ENCODE results near the gene TFAP2E.
"Not testable (repeated sequence)": the region's sequence is repeated elsewhere in the genome, so short reads cannot be mapped to it uniquely, and the experiment has no call there.

TFAP2E gene

DNA sequence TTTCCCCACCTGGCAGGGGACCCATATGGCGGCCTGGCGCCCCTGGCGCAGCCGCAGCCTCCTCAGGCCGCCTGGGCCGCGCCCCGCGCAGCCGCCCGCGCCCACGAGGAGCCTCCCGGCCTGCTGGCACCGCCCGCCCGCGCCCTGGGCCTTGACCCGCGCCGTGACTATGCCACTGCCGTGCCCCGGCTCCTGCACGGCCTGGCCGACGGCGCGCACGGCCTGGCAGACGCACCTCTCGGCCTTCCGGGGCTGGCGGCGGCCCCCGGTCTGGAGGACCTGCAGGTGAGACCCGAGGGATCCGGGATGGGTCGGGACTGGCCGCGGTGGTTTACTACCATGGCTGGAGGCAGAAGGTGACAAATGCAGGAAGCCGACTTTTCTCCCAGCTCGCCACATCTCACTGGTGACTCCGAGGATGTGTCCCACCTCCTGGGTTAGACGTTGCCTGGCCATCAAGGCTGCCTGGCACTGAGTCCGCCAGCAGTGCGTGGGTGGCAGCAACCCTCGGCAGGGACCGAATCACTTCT is 1.1 kb downstream of the TFAP2E start:
- DNase-seq (ENCODE audit: low spot score) = no peak

DNA sequence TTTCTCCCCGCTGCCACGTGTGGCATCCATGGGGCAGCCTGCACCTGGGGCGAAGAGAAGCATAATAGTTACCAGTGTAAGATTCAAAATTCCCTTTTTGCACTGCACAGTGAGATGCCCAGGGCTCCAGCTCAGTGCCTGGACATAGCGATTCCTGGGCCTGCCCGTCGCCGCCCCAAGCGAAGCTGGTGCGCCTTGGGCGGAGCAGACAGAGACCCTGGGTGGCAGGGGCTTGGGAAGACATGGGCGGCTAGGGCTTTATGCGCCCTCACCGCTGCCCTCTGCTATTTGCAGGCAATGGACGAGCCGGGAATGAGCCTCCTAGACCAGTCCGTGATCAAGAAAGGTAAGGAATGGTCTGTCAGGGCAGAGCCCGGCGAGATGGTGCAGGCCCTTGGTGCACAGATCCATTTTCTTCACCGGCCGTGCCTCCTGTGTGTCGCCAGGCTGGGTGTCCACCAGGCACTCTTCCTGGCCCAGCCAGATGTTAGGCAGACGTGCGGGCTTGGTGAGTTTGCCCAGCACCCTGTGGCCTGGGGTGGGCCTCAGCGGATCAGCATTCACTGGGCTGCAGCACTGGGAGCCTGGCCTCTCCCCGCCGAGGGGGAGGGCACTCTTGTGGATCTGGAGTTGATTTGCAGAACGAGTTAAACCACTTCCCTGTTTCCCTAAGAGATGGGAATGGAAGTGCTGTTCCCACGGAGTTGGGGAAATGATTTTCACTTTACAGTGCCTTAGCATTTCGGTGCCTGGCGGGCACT is 1.7 kb downstream of the TFAP2E start:
- DNase-seq (ENCODE audit: low spot score) = no peak

DNA sequence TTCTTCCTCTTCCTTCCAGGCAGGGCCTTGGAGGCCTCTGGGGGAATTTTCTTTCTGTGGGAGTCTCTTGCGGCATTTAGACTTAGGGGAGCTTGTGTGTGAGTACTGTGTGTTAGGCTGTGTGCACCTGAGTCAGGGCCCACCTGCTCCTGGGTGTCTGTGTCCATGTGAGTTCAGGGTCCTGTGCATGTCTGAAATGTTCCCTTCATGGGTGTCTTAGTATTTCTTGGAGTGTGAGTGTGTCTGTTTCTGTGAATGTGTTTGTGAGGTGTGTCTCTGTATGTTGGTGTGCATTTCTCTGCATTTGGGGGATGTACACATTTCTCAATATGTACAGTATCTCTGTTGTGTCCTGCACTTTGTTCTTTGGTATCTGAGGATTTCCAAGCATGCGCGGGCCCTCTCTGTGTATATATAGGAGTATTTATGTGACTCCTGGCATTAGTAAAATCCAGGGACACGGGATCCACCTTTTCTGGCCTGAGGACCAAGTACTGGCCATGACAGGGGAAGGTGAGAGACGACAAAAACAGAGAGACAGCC is 2.4 kb downstream of the TFAP2E start:
- no peak for DNase-seq (ENCODE audit: low spot score)

DNA sequence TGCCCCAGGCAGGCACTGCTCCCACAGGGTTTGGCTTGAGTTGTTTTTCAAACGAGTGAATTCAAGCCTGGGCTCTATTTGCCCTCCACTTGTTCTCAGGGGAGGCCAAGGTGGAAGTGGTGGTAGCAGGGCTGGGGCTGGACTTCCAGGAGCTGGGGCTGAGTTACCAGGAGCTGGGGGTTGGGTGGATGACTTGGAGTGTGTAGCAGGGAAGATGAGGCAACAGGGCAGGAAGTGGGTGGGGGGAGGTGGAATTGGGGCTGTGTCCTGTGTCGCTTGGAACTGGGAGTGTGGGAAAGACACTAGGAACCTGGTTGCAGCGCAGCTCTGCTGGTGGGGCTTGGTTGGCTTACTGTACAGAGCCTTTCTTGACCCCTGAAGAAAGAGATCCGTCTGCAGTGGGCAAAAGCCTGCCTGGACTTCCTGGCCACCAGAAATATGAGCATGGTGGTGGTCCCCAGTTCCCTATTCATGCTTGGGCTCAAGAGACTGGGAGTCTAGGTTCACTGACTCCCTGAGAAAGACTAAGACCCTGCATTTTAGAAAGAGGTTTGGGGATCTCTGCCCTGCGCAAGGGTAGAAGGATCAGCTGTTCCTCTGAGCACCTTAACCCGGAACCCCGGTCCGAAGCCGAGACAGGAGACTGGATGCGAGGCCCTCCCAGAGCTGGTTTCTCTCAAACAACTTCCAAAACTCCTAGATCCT is 3.1 kb downstream of the TFAP2E start:
- no peak for DNase-seq (ENCODE audit: low spot score)

DNA sequence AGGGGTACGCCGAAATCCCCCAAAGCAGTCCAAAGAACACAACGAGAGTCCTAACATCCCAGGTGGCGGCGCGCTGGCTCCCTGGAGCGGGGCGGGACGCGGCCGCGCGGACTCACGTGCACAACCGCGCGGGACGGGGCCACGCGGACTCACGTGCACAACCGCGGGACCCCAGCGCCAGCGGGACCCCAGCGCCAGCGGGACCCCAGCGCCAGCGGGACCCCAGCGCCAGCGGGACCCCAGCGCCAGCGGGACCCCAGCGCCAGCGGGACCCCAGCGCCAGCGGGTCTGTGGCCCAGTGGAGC is 3.6 kb downstream of the TFAP2E start:
- DNase-seq (ENCODE audit: low spot score) = not testable (repeated sequence)

DNA sequence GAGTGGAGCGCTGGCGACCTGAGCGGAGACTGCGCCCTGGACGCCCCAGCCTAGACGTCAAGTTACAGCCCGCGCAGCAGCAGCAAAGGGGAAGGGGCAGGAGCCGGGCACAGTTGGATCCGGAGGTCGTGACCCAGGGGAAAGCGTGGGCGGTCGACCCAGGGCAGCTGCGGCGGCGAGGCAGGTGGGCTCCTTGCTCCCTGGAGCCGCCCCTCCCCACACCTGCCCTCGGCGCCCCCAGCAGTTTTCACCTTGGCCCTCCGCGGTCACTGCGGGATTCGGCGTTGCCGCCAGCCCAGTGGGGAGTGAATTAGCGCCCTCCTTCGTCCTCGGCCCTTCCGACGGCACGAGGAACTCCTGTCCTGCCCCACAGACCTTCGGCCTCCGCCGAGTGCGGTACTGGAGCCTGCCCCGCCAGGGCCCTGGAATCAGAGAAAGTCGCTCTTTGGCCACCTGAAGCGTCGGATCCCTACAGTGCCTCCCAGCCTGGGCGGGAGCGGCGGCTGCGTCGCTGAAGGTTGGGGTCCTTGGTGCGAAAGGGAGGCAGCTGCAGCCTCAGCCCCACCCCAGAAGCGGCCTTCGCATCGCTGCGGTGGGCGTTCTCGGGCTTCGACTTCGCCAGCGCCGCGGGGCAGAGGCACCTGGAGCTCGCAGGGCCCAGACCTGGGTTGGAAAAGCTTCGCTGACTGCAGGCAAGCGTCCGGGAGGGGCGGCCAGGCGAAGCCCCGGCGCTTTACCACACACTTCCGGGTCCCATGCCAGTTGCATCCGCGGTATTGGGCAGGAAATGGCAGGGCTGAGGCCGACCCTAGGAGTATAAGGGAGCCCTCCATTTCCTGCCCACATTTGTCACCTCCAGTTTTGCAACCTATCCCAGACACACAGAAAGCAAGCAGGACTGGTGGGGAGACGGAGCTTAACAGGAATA is 4.2 kb downstream of the TFAP2E start:
- DNase-seq (ENCODE audit: low spot score) = no peak

DNA sequence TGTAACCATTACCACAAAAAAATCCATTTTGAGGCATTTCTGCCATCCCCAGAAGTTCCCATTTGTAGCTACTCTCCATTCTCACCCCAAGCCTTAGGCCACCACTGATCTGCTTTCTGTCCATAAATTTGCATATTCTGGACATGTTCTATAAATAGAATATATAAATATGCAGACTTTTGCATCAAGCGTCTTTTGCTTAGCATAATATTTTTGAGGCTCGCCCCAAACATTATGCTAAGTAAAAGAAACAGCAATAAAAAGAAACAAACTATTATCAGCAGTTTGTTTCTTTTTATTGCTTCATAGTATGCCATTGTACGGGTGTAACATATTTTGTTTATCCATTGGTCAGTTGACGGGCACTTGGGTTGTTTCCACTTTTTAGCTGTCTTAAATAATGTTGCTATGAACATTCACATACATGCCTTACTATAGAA is 7.9 kb downstream of the TFAP2E start:
- no peak for DNase-seq (ENCODE audit: low spot score)

DNA sequence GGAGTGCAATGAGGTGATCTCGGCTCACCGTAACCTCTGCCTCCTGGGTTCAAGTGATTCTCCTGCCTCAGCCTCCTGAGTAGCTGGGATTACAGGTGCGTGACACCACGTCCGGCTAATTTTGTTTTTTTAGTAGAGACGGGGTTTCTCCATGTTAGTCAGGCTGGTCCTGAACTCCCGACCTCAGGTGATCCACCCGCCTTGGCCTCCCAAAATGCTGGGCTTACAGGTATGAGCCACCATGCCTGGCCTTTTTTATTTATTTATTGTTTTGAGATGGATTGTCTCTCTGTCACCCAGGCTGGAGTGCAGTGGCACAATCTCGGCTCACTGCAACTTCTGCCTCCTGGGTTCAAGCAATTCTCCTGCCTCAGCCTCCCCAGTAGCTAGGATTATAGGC is 8.5 kb downstream of the TFAP2E start:
- DNase-seq (ENCODE audit: low spot score) = not testable (repeated sequence)

DNA sequence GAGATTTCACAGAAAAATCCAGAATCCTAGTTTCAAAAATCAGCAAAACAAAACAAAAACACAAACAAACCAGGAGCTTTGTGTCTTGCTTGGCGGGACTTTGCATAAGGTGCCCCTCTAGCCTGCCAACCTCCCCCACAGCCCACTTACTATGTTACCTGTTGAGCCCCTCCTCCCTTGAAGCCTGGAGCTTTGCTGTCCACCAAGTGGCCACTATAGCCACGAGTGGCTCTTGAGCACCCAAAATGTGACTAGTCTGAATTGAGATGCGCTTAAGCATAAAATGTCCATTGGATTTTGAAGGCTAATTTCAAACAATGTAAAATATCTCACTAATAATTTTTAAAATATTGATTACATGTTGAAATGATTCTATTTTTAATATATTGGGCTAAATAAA is 12.2 kb downstream of the TFAP2E start:
- no peak for DNase-seq (ENCODE audit: low spot score)

DNA sequence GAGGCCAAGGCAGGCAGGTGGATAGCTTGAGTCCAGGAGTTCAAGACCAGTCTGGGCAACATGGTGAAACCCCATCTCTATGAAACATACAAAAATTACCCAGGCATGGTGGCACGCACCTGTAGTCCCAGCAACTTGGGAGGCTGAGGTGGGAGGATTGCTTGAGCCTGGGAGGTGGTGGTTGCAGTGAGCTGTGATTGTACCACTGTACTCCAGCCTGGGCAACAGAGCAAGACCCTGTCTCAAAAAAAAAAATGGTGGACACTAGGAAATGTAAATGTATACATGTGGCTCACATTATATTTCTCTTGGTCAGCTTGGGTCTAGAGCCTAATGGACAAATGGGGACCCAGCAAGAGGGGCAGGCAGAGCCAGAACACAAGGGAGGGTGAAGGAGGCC is 12.7 kb downstream of the TFAP2E start:
- not testable (repeated sequence) for DNase-seq (ENCODE audit: low spot score)

DNA sequence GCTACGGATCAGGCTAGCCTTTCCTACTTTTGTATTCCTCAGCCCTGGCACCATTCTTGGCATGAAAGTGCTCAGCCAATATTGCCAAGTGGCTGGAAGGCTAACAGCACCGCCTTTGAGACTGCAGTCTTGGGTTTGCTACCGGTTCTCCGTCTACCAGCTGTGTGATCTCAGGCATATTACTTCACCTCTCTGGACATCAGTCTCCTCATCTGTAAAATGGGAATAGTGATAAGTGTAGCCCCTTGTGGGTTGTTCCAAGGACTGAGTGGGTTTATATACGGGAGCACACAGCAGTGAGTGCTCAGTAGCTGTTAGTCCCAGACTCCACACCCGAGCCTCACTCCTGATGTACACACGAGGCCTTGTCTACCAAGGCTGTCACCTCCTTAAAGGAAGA is 13.7 kb downstream of the TFAP2E start:
- DNase-seq (ENCODE audit: low spot score) = no peak

DNA sequence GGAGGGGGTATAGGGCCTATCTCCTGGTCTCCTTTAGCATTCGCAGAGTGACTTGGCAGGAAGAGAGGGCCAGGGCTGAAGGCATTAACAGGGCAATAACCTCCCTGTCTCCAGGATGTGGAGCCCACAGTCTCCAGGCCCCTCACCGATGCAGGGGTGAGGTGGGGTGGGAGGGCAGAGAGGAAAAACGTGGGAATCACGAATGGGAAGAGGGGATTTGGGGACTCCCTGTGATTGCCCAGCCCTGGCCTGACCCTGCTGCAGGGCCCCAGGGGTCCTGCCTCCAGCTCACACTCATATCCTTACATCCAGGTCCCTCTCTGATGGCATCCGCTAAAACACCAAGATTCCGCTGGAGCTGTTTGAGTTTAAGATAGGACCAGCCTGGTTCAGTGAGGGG is 14.6 kb downstream of the TFAP2E start:
- DNase-seq (ENCODE audit: low spot score) = no peak

DNA sequence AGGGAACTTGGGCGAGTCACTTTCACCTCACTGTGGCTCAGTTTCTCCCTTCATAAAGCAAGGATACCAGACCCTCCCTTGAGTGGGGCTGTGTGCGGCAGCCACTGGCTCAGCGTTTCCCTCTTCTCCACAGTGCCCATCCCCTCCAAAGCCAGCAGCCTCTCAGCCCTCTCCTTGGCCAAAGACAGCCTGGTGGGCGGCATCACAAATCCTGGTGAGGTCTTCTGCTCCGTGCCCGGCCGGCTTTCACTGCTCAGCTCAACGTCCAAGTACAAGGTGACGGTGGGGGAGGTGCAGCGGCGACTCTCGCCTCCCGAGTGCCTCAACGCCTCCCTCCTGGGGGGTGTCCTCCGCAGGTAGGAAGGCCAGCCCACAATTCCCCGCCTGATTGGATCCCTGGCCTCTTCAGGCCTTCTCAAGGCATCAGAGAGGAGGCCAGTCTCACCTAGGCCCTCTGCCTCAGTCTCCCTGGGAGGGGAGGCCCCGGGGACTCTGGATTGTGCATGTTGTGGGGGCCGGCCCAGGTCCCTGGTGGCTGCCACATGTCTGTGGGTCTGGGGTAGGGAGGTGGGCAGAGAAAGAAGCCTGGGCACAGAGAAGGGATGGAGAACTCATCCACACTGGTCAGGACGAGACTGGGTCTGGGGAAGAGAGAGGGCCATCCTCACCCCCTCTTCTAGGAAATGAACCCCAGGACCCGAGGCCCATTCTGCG is 15.2 kb downstream of the TFAP2E start:
- DNase-seq (ENCODE audit: low spot score) = no peak

DNA sequence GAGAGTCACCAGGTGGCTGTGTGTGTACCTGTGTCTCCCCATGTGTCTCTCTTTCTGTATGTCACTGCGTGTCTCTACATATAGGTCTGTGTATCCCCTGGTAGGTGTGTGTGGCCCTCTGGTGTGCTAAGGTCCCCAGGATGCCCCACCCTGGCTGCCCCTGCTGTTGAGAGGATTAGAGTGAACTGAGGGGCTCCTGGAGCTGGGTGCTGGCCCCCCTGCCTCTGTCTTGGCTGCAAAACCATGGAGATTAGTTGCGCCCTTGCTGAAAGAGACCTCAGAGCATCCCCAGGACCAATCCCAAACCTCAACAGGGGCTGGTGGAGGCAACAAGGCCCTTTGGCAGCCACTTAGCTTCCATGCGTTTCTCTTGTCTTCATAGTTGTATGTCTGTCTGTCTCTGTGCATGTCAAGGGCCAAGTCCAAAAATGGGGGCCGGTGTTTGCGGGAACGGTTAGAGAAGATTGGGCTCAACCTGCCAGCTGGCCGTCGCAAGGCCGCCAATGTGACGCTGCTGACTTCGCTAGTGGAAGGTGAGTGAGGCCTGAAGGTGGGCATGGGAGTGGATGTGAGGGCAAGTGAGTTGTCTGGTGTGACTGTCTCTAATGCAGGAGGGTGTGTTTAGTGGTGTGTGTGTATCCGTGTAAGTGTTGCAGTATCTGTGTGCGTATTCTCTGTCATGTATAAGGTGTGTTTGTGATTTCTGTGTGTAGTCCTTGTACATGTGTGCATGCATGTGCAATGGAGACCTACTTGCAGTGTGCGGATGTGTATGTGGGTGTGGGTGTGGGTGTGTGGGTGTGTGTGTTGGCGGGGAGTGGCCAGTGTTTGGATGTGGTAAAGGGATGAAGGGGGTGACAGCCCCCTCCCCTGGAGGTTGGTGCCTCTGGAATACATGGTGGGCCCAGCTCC is 16.7 kb downstream of the TFAP2E start:
- DNase-seq (ENCODE audit: low spot score) = no peak

DNA sequence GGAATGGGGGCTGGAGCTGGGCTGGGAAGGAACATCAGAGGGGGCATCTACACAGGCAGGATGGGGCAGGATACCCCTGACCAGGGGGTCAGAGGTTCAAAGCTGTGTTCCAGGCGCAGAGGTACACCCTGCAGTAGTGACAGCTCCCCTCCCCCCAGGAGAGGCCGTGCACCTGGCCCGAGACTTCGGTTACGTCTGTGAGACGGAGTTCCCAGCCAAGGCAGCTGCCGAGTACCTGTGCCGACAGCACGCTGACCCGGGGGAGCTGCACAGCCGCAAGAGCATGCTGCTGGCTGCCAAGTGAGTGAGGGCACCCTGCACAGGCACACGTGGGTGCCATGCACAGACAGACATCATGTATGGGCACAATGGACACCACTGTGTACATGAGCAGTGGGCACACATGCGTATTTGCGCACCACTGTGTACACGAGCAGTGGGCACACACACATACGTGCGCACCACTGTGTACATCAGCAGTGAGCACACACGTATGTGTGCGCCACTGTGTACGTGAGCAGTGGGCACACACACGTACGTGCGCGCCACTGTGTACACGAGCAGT is 17.4 kb downstream of the TFAP2E start:
- DNase-seq (ENCODE audit: low spot score) = no peak

DNA sequence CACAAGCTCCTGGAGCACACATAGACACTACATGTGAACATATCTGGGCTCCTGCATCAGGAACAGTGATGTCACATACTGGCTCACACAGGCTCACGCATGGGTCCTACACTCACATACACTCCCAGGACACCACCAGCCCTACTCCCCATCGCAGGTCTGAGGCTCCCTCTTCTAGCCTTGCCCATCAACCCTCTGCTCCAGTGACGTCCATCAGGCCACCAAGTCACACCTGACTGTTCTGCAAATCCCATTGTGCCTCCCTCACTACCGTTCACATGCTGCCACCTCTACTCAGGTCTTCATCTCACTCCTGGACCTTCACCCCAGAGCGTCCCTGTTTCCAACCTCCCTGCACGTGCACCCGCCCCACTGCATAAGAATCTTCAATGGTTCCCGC is 18.1 kb downstream of the TFAP2E start:
- DNase-seq (ENCODE audit: low spot score) = no peak

DNA sequence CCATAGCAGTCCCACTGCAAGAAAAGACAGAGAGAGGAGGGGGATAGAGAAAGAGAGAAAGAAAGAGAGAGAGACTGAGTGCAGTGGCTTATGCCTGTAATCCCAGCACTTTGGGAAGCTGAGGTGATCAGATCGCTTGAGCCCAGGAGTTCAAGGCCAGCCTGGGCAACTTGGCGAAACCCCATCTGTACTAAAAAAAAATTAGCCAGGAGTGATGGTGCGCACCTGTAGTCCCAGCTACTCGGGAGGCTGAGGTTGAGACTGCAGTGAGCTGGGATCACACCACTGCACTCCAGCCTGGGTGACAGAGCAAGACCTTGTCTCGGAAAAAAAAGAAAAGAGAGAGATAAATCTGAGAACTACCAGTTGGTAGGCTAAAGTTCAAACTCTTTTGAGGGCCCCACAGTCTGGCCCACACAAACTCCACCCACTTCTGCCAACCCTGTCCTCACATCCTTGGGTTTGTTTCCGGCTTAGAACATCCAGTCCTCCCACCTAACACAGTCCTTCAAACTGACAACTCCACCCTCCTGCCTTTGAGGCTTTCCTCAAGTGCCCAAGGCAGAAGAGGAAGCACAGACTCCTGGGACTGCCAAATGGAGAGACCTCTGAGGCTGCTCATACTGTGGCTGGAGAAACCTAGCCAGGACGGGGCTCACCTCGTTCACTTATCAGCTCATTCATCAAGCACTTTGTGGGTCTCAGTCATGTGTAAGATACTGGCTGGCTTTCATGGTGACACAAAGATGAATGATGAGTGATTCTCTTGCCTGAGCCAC is 20.1 kb downstream of the TFAP2E start:
- no peak for DNase-seq (ENCODE audit: low spot score)

DNA sequence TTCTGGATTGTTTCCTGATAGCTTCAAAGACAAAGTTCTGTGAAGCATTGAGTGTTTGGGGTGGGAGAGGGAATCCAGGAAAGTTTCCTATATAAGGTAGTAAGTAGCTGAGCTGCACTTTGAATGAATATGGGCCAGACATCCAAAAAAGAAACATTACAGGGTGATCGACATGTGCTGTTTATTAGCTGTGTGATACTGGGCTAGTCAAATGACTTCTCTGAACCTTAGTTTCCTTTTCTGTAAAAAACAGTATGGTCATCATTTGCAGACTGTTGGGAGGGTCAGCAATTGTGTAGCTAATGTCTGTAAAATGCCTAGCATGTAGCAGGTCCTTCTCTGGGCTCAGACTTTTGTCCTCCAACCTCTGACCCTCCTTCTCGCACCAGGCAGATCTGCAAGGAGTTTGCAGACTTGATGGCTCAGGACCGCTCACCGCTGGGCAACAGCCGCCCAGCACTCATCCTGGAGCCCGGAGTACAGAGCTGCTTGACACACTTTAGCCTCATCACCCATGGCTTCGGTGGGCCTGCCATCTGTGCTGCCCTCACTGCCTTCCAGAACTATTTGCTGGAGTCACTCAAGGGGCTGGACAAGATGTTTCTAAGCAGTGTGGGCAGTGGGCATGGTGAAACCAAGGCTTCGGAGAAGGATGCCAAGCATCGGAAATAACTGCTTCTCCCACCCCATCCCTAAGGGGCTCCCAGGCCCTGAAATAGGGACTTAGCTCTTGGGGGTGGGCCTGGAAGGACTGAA is 21.1 kb downstream of the TFAP2E start:
- DNase-seq (ENCODE audit: low spot score) = no peak

DNA sequence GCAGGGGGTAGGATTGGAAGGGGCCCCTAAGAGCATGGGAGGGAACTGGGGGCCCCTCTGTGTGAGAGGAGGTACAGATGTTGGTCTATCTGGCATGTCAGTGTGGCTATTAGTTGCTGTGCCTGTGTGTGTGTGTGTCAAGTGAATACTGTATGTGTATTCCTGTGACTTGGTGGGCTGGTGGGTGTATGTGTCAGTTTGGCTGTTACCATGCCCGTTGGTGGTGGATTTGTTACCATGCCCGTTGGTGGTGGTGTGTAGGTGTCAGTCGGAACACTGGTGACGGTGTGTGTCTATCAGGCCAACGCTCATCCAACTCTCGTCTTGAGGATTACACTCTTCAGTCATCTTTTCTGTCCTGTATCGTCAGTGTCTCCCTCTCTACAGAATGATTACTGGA is 22.6 kb downstream of the TFAP2E start:
- DNase-seq (ENCODE audit: low spot score) = no peak
